IPS DF 6.9 (cell line): ENCODE results near the gene CALCOCO2.
"Not testable (repeated sequence)": the region's sequence is repeated elsewhere in the genome, so short reads cannot be mapped to it uniquely, and the experiment has no call there.

ENCODE experiments used
- DNase-seq: peaks from one replicate; pipeline ENCODE4 v3.0.0-alpha.2; 2013; ENCODE audit warnings: low read depth, low spot score
- H3K27ac ChIP-seq: one replicate; pipeline ENCODE4 v1.5.1; 2013; ENCODE audit warnings: low read length, control low read depth
- H3K27me3 ChIP-seq: 2 replicates; pipeline ENCODE4 v1.6.1; 2013; ENCODE audit warnings: mild to moderate bottlenecking, low read length; ENCODE audit not compliant: control insufficient read depth, insufficient read depth
- H3K36me3 ChIP-seq: 2 replicates; pipeline ENCODE4 v1.6.1; 2013; ENCODE audit warnings: low read length; ENCODE audit not compliant: control insufficient read depth, insufficient read depth
- H3K4me1 ChIP-seq: 2 replicates; pipeline ENCODE4 v1.6.1; 2013; ENCODE audit warnings: low read length; ENCODE audit not compliant: control insufficient read depth, insufficient read depth
- H3K4me3 ChIP-seq: 2 replicates; pipeline ENCODE4 v1.5.1; 2013; ENCODE audit warnings: mild to moderate bottlenecking, low read length
- H3K9me3 ChIP-seq: 2 replicates; pipeline ENCODE4 v1.6.1; 2013; ENCODE audit warnings: low read length, inconsistent platforms; ENCODE audit not compliant: control insufficient read depth, insufficient read depth
- WGBS: extraction: QIAGEN DNeasy Blood & Tissue Kit; methylation state at CpG from one replicate; pipeline ENCODE4 v1.1.7; 2013; ENCODE audit warnings: mixed read lengths, missing lambda C conversion rate; ENCODE audit not compliant: insufficient read length, insufficient coverage; 5-methylcytosine and 5-hydroxymethylcytosine counted together

Gene CALCOCO2

DNA sequence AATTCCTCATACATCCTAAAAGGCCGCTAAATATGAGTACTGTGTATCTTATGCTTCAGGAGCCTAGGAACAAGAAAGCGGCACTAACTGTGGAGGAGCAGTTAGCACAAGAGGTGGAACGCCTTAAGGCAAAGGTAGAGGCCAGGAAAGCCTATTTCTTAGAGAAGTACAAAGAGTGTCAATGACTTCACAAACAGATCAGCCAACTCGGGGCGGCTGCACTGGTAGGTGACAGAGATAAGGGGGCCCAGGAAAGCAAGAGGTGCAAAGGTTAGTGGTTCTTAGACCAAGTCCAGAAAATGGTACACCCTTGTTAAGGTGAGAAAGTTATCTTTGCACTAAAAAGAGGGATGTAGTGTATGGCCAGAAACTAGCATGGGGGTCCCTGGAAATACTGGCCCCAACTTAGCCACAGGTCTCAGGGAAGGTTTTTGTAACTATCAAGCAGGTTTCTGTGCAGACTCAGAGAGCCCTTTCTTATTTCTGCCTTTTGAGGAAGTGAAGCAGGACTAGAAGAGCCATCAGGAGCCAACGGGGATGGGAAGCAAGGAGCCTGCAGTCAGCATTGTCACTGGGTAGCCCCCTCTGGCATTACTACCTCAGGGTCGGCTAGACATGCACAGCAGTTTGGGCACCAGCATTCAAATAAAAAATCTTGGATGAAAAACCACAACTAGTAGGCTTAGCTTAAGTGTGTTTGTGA lies 24.1 kb downstream of the CALCOCO2 start:
- Histone ChIP-seq H3K27me3 (no peaks in the 10 kb centered on the region), H3K36me3 (no peaks in the 10 kb centered on the region), H3K27ac (no peak overlapping the region), H3K4me3 (no peak overlapping the region), H3K9me3 (no peaks in the 10 kb centered on the region), H3K4me1 (no peaks in the 10 kb centered on the region)
- no CpG with 5 or more reads among the region's 7 CpGs for WGBS
- DNase-seq, result no peak

DNA sequence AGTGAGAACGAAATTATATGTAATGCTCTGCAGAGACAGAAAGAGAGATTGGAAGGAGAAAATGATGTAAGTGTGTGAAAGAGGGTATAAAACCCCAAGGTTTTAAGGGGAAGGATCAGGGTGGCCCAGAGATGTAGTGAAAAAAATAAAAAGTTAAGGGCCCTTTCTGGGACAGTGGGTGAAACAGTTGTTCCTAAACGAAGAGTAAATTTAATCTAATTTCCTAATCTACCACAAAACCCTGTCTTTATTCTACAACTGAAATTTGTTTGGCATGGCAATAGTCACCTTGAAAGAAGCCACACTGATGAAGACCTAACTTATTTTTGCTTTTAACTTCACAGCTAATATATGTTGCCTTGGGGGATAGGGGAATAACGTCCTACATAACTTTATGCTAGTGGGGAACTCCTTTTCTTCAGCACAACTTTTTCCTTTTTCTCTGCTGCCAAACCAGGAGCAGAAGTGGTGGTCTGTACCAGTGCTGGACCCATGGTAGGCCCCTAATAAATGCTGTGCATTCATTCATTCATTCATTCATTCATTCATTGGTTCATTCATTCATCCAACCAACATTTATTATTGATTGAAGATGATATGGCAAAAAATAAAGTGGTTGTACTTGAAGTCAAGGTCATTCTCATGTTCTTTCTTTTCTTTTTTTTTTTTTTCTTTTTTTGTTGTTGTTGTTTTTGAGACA lies 25.4 kb downstream of the CALCOCO2 start:
- 100% methylated on average over 1 of the region's 3 CpGs for WGBS

DNA sequence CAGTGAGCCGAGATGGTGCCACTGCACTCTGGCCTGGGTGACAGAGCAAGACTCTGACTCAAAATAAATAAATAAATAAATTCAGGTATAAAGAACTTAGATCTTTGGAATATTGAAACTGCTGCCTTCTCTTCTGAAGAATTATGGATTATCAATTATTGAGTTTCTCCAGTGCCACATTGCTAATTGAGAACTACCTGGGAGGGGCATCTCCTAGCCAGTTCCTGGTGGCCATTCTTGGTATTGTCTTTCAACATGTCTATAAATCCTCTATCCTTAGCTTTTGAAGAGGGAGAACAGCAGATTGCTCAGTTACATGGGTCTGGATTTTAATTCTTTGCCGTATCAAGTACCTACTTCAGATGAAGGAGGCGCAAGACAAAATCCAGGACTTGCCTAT lies 29.2 kb downstream of the CALCOCO2 start:
- no peak for DNase-seq
- no CpG with 5 or more reads among the region's 3 CpGs for WGBS
- H3K27me3 ChIP-seq, result no peaks in the 10 kb centered on the region
- H3K27ac ChIP-seq, result no peak overlapping the region
- no peak overlapping the region for H3K4me3 ChIP-seq
- no peaks in the 10 kb centered on the region for H3K36me3 ChIP-seq
- H3K9me3 ChIP-seq, result no peaks in the 10 kb centered on the region
- H3K4me1 ChIP-seq, result no peaks in the 10 kb centered on the region

More for the DNA sequence above, 25.4 kb downstream of the CALCOCO2 start:
- Histone ChIP-seq H3K4me3 (no peak overlapping the region), H3K27ac (no peak overlapping the region), H3K4me1 (no peaks in the 10 kb centered on the region), H3K36me3 (no peaks in the 10 kb centered on the region), H3K9me3 (no peaks in the 10 kb centered on the region), H3K27me3 (no peaks in the 10 kb centered on the region)
- no peak for DNase-seq

DNA sequence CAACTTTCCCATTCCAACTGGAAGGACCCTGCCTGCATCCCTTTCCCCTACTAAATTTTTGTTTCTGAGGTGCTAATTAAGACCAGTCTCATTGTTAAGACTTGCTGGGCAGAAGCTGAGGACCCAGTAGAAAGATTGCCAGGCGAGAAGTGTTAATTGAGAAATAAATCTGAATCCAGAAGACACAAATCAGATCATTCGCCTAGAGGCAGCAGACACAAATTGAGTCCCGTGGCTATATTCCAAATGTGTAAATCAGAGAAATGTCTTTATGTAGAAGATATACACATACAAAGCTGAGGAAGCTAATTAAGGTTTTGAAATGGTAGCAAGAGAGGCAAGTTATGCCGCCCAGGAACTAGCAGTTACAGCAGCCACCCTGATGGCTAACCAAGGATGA lies 29.6 kb downstream of the CALCOCO2 start:
- Histone ChIP-seq H3K9me3 (no peaks in the 10 kb centered on the region), H3K27ac (no peak overlapping the region), H3K4me3 (no peak overlapping the region), H3K27me3 (no peaks in the 10 kb centered on the region), H3K4me1 (no peaks in the 10 kb centered on the region), H3K36me3 (no peaks in the 10 kb centered on the region)
- no peak for DNase-seq
- WGBS, result no CpG with 5 or more reads among the region's 4 CpGs

DNA sequence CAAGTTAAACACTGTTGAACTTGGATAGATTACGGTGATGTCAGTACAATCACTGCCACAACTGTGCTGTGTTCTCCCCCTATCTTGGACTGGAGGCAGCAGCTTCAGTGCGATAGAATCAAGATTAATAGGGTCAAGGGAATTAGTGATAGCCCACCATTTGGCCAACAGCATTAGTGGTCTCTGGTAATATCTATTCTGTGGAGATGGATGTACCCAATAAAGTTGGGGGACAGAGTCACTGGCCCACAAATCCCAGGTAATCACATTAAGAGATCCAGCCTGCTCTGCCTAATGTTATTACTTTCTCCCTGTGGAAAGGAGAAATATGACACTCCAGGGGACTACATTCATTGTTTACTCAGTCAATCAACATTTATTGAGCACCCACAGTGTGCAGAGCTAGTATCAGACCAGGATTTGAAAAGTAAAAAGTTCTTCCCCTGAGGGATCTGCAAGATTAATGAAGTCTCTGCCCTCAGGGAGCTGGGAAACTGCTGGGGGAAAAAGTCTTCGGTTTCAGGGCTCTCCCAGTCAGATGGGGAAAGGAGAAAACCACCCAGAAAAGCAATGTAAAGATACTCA lies 38.2 kb downstream of the CALCOCO2 start:
- Histone ChIP-seq H3K4me3 (no peak overlapping the region), H3K4me1 (no peaks in the 10 kb centered on the region), H3K27me3 (no peaks in the 10 kb centered on the region), H3K36me3 (no peaks in the 10 kb centered on the region), H3K27ac (no peak overlapping the region), H3K9me3 (no peaks in the 10 kb centered on the region)
- WGBS, result no CpG with 5 or more reads among the region's 3 CpGs
- no peak for DNase-seq

DNA sequence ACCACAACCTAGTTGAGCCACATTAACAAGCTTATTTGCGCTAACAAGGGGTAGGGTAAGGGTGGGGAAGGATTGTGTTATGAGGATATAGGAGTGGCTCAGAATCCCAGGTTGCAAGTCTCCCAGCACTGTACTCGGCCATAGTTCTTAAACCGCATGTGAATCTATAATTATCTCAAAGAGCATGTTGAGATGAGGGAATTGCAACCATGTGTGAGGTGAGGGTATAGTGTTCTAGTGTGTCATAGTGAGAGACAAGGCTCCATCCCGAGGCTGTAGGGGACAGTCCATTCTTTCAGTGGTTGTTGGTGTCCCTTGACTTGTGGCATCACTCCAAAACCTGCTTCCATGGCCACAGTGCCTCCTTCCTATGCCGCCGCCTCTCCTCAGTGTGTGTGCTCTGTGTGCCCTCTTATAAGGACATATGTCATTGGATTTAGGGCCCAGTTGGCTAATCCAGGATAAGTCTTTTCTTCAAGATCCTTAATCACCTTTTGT lies 39.0 kb downstream of the CALCOCO2 start:
- Histone ChIP-seq H3K27ac (no peak overlapping the region), H3K36me3 (no peaks in the 10 kb centered on the region), H3K27me3 (no peaks in the 10 kb centered on the region), H3K9me3 (no peaks in the 10 kb centered on the region), H3K4me3 (no peak overlapping the region), H3K4me1 (no peaks in the 10 kb centered on the region)
- DNase-seq, result no peak
- WGBS, result no CpG with 5 or more reads among the region's 6 CpGs

- WGBS, result no CpG with 5 or more reads among the region's 4 CpGs
- no peaks in the 10 kb centered on the region for H3K36me3 ChIP-seq
- no peak for DNase-seq
- no peak overlapping the region for H3K4me3 ChIP-seq
- H3K4me1 ChIP-seq, result no peaks in the 10 kb centered on the region
- H3K27me3 ChIP-seq, result no peaks in the 10 kb centered on the region
- no peak overlapping the region for H3K27ac ChIP-seq
- H3K9me3 ChIP-seq, result no peaks in the 10 kb centered on the region
These were observed 40.3 kb downstream of the CALCOCO2 start for GRCh38 chr17:48871035-48871550.

- no peak overlapping the region for H3K4me3 ChIP-seq
- H3K9me3 ChIP-seq, result no peaks in the 10 kb centered on the region
- DNase-seq, result no peak
- WGBS, result no CpG with 5 or more reads among the region's 11 CpGs
- H3K27ac ChIP-seq, result no peak overlapping the region
- no peaks in the 10 kb centered on the region for H3K4me1 ChIP-seq
- no peaks in the 10 kb centered on the region for H3K36me3 ChIP-seq
- H3K27me3 ChIP-seq, result no peaks in the 10 kb centered on the region
These were observed 40.9 kb downstream of the CALCOCO2 start for GRCh38 chr17:48871551-48872351.

- not testable (repeated sequence) for H3K4me1 ChIP-seq, H3K36me3 ChIP-seq
These were observed 41.6 kb downstream of the CALCOCO2 start for GRCh38 chr17:48872409-48872808.

DNA sequence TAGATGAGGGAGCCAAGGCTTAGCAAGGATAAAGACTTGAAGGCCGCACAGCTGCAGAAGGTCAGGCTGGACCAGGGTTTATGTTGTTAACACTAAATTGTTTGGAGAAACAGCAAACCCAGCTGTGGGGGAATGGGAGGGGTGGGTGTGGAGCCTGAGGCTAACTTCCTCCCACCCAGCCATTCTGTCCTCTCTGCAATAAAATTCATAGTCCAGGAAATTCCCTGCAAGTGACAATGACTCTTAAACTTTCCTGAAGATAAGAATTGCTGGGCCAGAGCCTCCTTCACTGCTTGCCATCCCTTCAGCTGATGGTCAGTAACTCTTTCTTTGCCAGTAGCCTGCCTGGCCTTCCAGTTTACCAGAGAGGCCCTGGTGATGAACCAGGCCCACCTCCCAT lies 42.4 kb downstream of the CALCOCO2 start:
- no CpG with 5 or more reads among the region's 1 CpG for WGBS
- no peak overlapping the region for H3K27ac ChIP-seq
- H3K36me3 ChIP-seq, result no peaks in the 10 kb centered on the region
- H3K4me1 ChIP-seq, result no peaks in the 10 kb centered on the region
- H3K4me3 ChIP-seq, result no peak overlapping the region
- H3K27me3 ChIP-seq, result no peaks in the 10 kb centered on the region
- no peaks in the 10 kb centered on the region for H3K9me3 ChIP-seq
- DNase-seq, result no peak

More at GRCh38 chr17:48872409-48872808, 41.6 kb downstream of the CALCOCO2 start:
- WGBS, result no CpG with 5 or more reads among the region's 3 CpGs
- DNase-seq, H3K4me3 ChIP-seq, H3K9me3 ChIP-seq, H3K27me3 ChIP-seq, H3K27ac ChIP-seq: not testable (repeated sequence)
